ENCODE data around the gene SLC44A5. TPM values are rescaled to one million over a fixed set of nuclear protein-coding genes. Genes with fewer than 3 reads are reported as not detected.
"Not testable (repeated sequence)": the region's sequence is repeated elsewhere in the genome, so short reads cannot be mapped to it uniquely, and the experiment has no call there.

Gene SLC44A5
- total and polyA plus RNA-seq, 9 donors = 0.12 to 1.4 (median 0.20) TPM

DNA sequence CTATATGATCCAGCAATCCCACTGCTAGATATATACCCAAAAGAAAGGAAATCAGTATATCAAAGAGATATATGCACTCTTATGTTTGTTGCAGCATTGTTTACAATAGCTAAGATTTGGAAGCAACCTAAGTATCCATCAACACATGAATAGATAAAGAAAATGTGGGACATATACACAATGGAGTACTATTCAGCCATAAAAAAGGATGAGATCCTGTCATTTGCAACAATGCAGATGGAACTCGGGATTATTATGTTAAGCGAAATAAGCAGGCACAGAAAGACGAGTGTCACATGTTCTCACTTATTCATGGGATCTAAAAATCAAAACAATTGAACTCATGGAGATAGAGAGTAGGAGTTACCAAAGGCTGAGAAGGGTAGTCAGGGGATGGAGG is 17.5 kb downstream of the SLC44A5 start:
- not testable (repeated sequence) for H3K4me3 ChIP-seq (ENCODE audit: low read length); H3K36me3 ChIP-seq (ENCODE audit: control insufficient read depth, insufficient read depth, low read length); H3K27ac ChIP-seq (ENCODE audit: low read length); H3K9me3 ChIP-seq (replicated peaks; ENCODE audit: control insufficient read depth, low read depth, low read length); H3K27me3 ChIP-seq (ENCODE audit: control insufficient read depth, insufficient read depth, low read length); DNase-seq; H3K4me1 ChIP-seq (ENCODE audit: control insufficient read depth, insufficient read depth, low read length)
- WGBS (ENCODE audit: insufficient coverage) = no CpG with 5 or more reads among the region's 3 CpGs

DNA sequence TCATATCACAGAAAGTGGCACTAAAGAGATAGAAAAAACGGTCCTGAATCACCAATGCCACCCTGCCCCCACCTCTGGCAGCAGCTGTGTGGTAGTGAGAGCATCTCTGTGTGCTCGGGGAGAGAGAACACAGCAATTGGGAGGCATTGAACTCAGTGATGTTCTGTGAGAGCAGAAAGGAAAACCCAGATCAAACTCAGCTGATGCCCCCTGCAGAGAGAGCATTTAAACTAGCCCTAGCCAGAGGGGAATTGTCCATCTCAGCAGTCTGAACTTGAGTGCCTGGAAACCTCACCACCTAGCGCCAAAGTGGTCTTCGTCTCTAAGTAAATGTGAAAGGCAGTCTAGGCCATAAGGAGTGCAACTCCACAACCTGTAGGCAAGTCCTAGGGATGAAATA is 21.3 kb downstream of the SLC44A5 start:
- DNase-seq = no peak
- Histone ChIP-seq H3K4me3 (ENCODE audit: low read length) (no peak overlapping the region), H3K36me3 (ENCODE audit: control insufficient read depth, insufficient read depth, low read length) (no peaks in the 10 kb centered on the region), H3K27me3 (ENCODE audit: control insufficient read depth, insufficient read depth, low read length) (no peaks in the 10 kb centered on the region), H3K9me3 (replicated peaks; ENCODE audit: control insufficient read depth, low read depth, low read length) (no peaks in the 10 kb centered on the region), H3K27ac (ENCODE audit: low read length) (no peak overlapping the region), H3K4me1 (ENCODE audit: control insufficient read depth, insufficient read depth, low read length) (no peaks in the 10 kb centered on the region)
- 38% methylated on average over 1 of the region's 4 CpGs for WGBS (ENCODE audit: insufficient coverage)

DNA sequence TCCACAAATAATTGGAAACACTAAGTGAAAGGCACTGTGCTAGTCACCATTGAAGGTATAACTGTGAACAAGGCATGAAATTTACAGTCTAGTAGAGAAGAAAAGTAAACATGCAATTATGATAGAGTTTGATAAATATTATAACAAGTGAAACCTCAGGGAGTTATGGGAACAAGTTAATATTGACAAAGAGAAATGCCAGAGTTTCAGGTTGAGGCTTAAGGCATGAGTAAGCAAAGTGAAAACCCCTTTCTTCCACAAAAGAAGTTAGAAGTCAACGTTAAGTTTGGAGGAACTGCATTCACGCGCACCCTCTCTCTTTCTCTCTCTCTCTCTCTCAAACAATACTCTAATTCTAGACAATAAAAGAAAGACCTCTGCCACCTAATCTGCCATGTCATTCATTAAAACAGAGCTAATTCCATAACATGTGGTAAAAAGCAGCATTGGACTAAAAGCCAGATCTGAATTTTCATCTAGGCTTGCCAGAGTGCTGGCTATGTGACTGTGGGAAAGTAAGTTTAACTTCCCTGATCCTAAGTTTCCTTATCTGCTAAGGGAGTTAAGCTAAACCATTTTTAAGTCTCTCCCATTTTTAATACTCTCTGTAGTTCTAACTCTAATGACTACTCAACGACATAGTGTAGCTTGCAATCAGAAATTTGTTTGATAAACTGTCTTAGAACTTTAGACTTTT is 22.0 kb downstream of the SLC44A5 start:
- 79% methylated on average over 3 of the region's 4 CpGs for WGBS (ENCODE audit: insufficient coverage)
- Histone ChIP-seq H3K4me3 (ENCODE audit: low read length) (no peak overlapping the region), H3K27ac (ENCODE audit: low read length) (no peak overlapping the region), H3K9me3 (replicated peaks; ENCODE audit: control insufficient read depth, low read depth, low read length) (no peaks in the 10 kb centered on the region), H3K36me3 (ENCODE audit: control insufficient read depth, insufficient read depth, low read length) (no peaks in the 10 kb centered on the region), H3K27me3 (ENCODE audit: control insufficient read depth, insufficient read depth, low read length) (no peaks in the 10 kb centered on the region), H3K4me1 (ENCODE audit: control insufficient read depth, insufficient read depth, low read length) (no peaks in the 10 kb centered on the region)
- DNase-seq = no peak

DNA sequence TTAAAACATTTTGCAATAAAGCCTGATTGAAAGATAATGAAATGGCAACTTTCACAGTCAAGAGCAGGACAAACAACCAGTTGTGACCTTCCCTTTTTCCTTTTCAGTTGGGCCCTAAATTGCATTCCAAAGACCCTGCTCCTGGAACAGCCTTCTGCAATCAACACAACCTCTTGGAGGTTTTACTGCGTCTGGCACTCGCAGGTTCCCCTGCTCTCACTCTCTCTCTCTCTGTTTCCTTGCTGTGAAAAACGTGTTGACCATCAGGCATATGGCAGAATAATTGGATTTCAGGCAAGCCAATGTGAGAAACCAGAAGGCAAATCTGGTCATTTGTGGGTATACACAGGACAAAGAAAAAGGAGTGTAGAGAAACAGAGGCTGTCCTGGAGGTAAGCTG is 23.2 kb downstream of the SLC44A5 start:
- H3K9me3 ChIP-seq (replicated peaks; ENCODE audit: control insufficient read depth, low read depth, low read length) = no peaks in the 10 kb centered on the region
- DNase-seq = no peak

DNA sequence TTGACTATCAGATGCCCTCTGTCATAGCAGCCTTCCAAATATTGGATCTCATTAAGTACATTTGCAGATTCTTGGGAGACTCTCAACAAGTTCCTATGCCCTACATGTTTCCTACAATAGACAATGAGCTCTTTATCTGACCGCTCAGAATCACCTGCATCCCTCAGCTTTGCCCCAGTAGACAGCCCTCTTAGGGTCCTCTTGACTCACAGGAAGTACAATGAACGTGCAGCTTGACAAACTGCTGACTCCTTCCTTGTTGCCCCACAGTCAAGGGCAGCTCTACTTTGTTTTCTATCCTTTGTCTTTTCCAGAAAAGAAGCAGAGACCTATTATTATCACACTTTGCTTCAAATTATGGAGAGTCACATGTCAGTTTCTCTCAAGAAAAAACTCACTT is 27.6 kb downstream of the SLC44A5 start:
- H3K9me3 ChIP-seq (replicated peaks; ENCODE audit: control insufficient read depth, low read depth, low read length) = no peaks in the 10 kb centered on the region
- DNase-seq = no peak
- 48% methylated on average over 2 of the region's 2 CpGs for WGBS (ENCODE audit: insufficient coverage)
- H3K4me3 ChIP-seq (ENCODE audit: low read length) = no peak overlapping the region
- H3K36me3 ChIP-seq (ENCODE audit: control insufficient read depth, insufficient read depth, low read length) = no peaks in the 10 kb centered on the region
- no peaks in the 10 kb centered on the region for H3K27me3 ChIP-seq (ENCODE audit: control insufficient read depth, insufficient read depth, low read length)
- H3K4me1 ChIP-seq (ENCODE audit: control insufficient read depth, insufficient read depth, low read length) = no peaks in the 10 kb centered on the region
- no peak overlapping the region for H3K27ac ChIP-seq (ENCODE audit: low read length)

More for the DNA sequence above, 23.2 kb downstream of the SLC44A5 start:
- no peaks in the 10 kb centered on the region for H3K36me3 ChIP-seq (ENCODE audit: control insufficient read depth, insufficient read depth, low read length)
- H3K4me1 ChIP-seq (ENCODE audit: control insufficient read depth, insufficient read depth, low read length) = no peaks in the 10 kb centered on the region
- H3K4me3 ChIP-seq (ENCODE audit: low read length) = no peak overlapping the region
- WGBS (ENCODE audit: insufficient coverage) = 14% methylated on average over 2 of the region's 3 CpGs
- H3K27me3 ChIP-seq (ENCODE audit: control insufficient read depth, insufficient read depth, low read length) = no peaks in the 10 kb centered on the region
- no peak overlapping the region for H3K27ac ChIP-seq (ENCODE audit: low read length)

DNA sequence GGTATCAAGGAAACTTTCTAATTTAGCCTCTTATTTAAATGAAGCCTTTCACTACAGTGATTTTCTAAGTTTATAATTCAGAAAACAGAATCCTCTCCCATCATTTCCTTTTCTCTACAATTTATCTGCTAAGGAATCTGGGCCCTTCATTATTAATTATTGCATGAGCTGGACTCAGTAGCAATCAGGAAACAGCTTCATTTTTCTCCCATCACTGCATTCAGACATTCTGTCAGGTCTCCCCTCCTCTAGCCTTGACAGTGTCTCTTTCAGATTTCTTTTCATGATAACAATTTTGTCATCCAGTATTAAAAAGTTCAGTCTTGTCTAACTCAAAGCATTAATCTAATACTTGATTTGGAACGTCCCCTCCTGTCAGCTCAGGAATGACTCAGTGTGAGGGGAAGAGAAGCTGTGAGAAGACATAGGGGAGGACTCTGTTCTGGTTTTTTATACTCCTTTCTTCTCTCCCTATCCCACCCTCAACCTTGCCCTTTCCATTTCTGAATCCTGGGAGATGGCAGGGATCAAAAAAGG is 28.1 kb downstream of the SLC44A5 start:
- Histone ChIP-seq H3K27ac (ENCODE audit: low read length) (no peak overlapping the region), H3K9me3 (replicated peaks; ENCODE audit: control insufficient read depth, low read depth, low read length) (no peaks in the 10 kb centered on the region), H3K4me3 (ENCODE audit: low read length) (no peak overlapping the region), H3K27me3 (ENCODE audit: control insufficient read depth, insufficient read depth, low read length) (no peaks in the 10 kb centered on the region), H3K4me1 (ENCODE audit: control insufficient read depth, insufficient read depth, low read length) (no peaks in the 10 kb centered on the region), H3K36me3 (ENCODE audit: control insufficient read depth, insufficient read depth, low read length) (no peaks in the 10 kb centered on the region)
- no CpG with 5 or more reads among the region's 1 CpG for WGBS (ENCODE audit: insufficient coverage)
- DNase-seq = no peak

DNA sequence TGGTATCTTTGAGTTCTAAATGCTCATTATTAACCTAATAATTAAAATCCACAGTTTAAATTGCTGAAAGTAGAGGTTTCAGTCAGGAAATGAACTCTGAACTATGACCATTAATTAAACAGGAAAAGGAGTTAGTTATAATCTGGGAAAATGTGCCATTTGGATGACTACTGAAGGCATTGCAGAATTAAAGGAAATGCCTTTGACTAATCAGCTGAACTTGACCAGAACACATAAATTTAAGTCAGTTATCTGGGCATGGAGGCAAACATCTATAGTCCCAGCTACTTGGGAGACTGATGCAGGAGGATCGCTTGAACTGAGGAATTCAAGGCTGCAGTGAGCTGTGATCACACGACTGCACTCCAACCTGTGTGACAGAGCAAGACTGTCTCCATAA is 31.9 kb downstream of the SLC44A5 start:
- Histone ChIP-seq H3K27ac (ENCODE audit: low read length) (no peak overlapping the region), H3K4me3 (ENCODE audit: low read length) (no peak overlapping the region), H3K36me3 (ENCODE audit: control insufficient read depth, insufficient read depth, low read length) (no peaks in the 10 kb centered on the region), H3K4me1 (ENCODE audit: control insufficient read depth, insufficient read depth, low read length) (no peaks in the 10 kb centered on the region), H3K27me3 (ENCODE audit: control insufficient read depth, insufficient read depth, low read length) (no peaks in the 10 kb centered on the region), H3K9me3 (replicated peaks; ENCODE audit: control insufficient read depth, low read depth, low read length) (no peaks in the 10 kb centered on the region)
- WGBS (ENCODE audit: insufficient coverage) = no CpG with 5 or more reads among the region's 2 CpGs
- no peak for DNase-seq

DNA sequence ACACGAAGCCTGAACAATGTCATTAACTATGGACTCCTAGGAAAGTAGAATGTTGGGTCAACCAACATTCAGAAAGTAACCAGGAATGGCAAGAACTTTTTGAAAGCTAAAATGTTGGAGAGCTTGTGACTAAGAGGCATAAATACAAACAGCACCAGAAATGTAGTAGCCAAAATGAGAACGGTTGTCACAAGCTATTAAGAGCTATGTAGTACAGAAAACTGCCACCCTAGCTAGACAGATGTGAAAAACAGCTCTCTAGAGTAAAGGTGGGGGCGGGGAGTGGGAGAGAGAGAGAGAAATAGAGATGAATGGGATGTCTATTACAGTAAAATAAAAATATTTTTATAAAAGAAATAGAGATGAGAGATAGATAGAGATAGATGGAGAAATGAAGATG is 35.1 kb downstream of the SLC44A5 start:
- no CpG with 5 or more reads among the region's 3 CpGs for WGBS (ENCODE audit: insufficient coverage)
- no peak overlapping the region for H3K4me3 ChIP-seq (ENCODE audit: low read length)
- DNase-seq = no peak
- no peaks in the 10 kb centered on the region for H3K4me1 ChIP-seq (ENCODE audit: control insufficient read depth, insufficient read depth, low read length)
- H3K27me3 ChIP-seq (ENCODE audit: control insufficient read depth, insufficient read depth, low read length) = no peaks in the 10 kb centered on the region
- no peaks in the 10 kb centered on the region for H3K36me3 ChIP-seq (ENCODE audit: control insufficient read depth, insufficient read depth, low read length)
- no peak overlapping the region for H3K27ac ChIP-seq (ENCODE audit: low read length)
- H3K9me3 ChIP-seq (replicated peaks; ENCODE audit: control insufficient read depth, low read depth, low read length) = no peaks in the 10 kb centered on the region

DNA sequence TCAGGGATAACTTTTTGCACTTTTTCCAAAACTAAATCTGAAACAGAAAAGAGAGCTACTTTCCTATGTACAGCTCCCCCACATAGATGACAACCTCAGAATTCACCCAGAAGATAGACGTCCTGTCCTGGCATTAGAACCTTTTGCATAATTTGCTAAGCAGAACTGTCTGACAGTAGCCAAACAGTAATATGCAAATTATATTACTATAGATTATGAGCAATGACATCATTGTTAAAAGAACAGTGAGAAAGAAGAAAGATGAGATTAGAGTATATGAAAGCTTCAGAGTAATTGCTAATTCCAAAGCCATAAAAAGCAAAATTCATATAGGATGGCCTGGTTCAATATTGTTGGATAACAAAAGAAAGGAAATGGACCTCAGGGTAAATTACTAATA is 43.7 kb downstream of the SLC44A5 start:
- no peak for DNase-seq
- no peaks in the 10 kb centered on the region for H3K4me1 ChIP-seq (ENCODE audit: control insufficient read depth, insufficient read depth, low read length)
- H3K4me3 ChIP-seq (ENCODE audit: low read length) = no peak overlapping the region
- H3K27me3 ChIP-seq (ENCODE audit: control insufficient read depth, insufficient read depth, low read length) = no peaks in the 10 kb centered on the region
- WGBS (ENCODE audit: insufficient coverage) = no CpG with 5 or more reads among the region's 1 CpG
- no peaks in the 10 kb centered on the region for H3K36me3 ChIP-seq (ENCODE audit: control insufficient read depth, insufficient read depth, low read length)
- no peaks in the 10 kb centered on the region for H3K9me3 ChIP-seq (replicated peaks; ENCODE audit: control insufficient read depth, low read depth, low read length)
- H3K27ac ChIP-seq (ENCODE audit: low read length) = no peak overlapping the region

DNA sequence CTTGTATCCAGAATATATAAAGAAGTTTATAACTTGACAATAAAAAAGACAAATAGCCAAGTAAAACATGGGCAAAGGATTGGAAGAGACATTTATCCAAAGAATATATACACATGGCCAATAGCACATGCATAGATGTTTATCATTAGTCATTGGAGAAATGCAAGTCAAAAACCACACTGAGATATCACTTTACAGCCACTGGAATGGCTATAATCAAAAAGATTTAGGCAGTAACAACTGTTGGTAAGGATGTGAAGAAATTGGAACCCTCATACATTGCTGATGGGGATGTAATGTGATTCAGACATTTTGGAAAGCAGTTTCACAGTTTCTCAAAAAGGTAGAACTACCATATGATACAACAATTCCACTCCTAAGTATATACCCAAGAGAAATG is 51.1 kb downstream of the SLC44A5 start:
- no peak for DNase-seq
- Histone ChIP-seq H3K9me3 (replicated peaks; ENCODE audit: control insufficient read depth, low read depth, low read length) (no peaks in the 10 kb centered on the region), H3K4me1 (ENCODE audit: control insufficient read depth, insufficient read depth, low read length) (no peaks in the 10 kb centered on the region), H3K27me3 (ENCODE audit: control insufficient read depth, insufficient read depth, low read length) (no peaks in the 10 kb centered on the region), H3K27ac (ENCODE audit: low read length) (no peak overlapping the region), H3K36me3 (ENCODE audit: control insufficient read depth, insufficient read depth, low read length) (no peaks in the 10 kb centered on the region), H3K4me3 (ENCODE audit: low read length) (no peak overlapping the region)

DNA sequence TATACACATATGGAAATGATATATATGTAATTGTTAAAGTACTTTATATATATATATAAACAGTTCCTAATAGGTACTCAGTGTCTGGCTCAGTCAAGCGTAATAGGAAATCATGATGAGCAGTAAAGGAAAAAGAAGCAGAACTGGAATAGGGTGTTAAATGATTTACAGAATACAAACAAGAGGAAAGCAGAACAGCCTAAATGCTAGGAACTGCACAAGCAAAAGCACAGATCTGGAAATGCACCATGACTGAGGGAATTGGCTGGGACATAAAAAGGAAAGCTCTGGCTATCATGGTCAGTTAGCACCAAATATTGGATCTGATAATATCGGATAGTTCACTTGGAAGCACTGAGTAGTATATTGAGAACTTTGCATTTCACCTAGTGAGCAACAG is 51.8 kb downstream of the SLC44A5 start:
- WGBS (ENCODE audit: insufficient coverage) = 29% methylated on average over 1 of the region's 2 CpGs
- H3K36me3 ChIP-seq (ENCODE audit: control insufficient read depth, insufficient read depth, low read length) = no peaks in the 10 kb centered on the region
- no peak overlapping the region for H3K4me3 ChIP-seq (ENCODE audit: low read length)
- no peak for DNase-seq
- no peaks in the 10 kb centered on the region for H3K4me1 ChIP-seq (ENCODE audit: control insufficient read depth, insufficient read depth, low read length)
- no peak overlapping the region for H3K27ac ChIP-seq (ENCODE audit: low read length)
- no peaks in the 10 kb centered on the region for H3K27me3 ChIP-seq (ENCODE audit: control insufficient read depth, insufficient read depth, low read length)
- H3K9me3 ChIP-seq (replicated peaks; ENCODE audit: control insufficient read depth, low read depth, low read length) = no peaks in the 10 kb centered on the region
